K562 (cell line): ENCODE results near the gene TMEM214. TPM values are rescaled to one million over a fixed set of nuclear protein-coding genes. Genes with fewer than 3 reads are reported as not detected.

Source experiments
- ADNP ChIP-seq: fragments of 200-800 bp; sonication (Bioruptor generic); IDR thresholded peaks from 2 replicates; pipeline ENCODE4 v1.6.1; 2016; ENCODE audit warnings: missing genetic modification characterization, missing compliant biosample characterization
- ARID4B ChIP-seq: sonication (generic); formaldehyde crosslinking; IDR thresholded peaks from 2 replicates; pipeline ENCODE4 v1.8.0; 2022; ENCODE audit warnings: mild to moderate bottlenecking, missing genetic modification reagents
- CREB3 ChIP-seq: fragments of 450-650 bp; conservative IDR thresholded peaks from 2 replicates; pipeline ENCODE4 v1.6.1; 2016; ENCODE audit warnings: missing genetic modification characterization, low read depth, mild to moderate bottlenecking, missing compliant biosample characterization, moderate library complexity
- ETV1 ChIP-seq: fragments of 450-650 bp; conservative IDR thresholded peaks from 2 replicates; pipeline ENCODE4 v1.6.1; 2016; ENCODE audit warnings: missing genetic modification characterization, control low read depth, low read depth, missing compliant biosample characterization
- FOXM1 ChIP-seq, 2 experiments: fragments of 450-650 bp in 1 of 2; sonication (generic) in 1 of 2; formaldehyde crosslinking in 1 of 2; IDR thresholded peaks; 2 replicates each; pipeline versions ENCODE4 v1.6.1 to v1.9.0; 2017 to 2022; ENCODE audit warnings: low read depth in 2 of 2, mild to moderate bottlenecking in 2 of 2, missing genetic modification reagents in 1 of 2, moderate library complexity in 1 of 2
- MYNN ChIP-seq, 2 experiments: sonication (generic); formaldehyde crosslinking in 1 of 2; IDR thresholded peaks; 2 replicates each; pipeline versions ENCODE4 v1.5.0 to v1.6.1; 2016 to 2020; ENCODE audit warnings: antibody characterized with exemption in 1 of 2, missing genetic modification reagents in 1 of 2
- NKRF ChIP-seq: fragments of 450-650 bp; IDR thresholded peaks from 2 replicates; pipeline ENCODE4 v1.6.1; 2016; ENCODE audit warnings: borderline replicate concordance
- POLR3A ChIP-seq: IDR thresholded peaks from 2 replicates; pipeline ENCODE4 v1.6.1; 2011; ENCODE audit warnings: borderline replicate concordance, mild to moderate bottlenecking, moderate library complexity; ENCODE audit not compliant: insufficient read length, insufficient read depth; ENCODE audit errors: extremely low read depth
- RBM14 ChIP-seq: fragments of 200-400 bp; formaldehyde crosslinking; IDR thresholded peaks from 2 replicates; pipeline ENCODE4 v1.6.1; 2018; ENCODE audit warnings: low read depth, mild to moderate bottlenecking, low read length, moderate library complexity, borderline replicate concordance; ENCODE audit not compliant: insufficient read depth
- RFX1 ChIP-seq: fragments of 450-650 bp; IDR thresholded peaks from 2 replicates; pipeline ENCODE4 v1.6.1; 2016; ENCODE audit warnings: mild to moderate bottlenecking, moderate library complexity
- SAP30 ChIP-seq: fragments of 200-600 bp; sonication (generic); IDR thresholded peaks from 2 replicates; pipeline ENCODE4 v1.6.1; 2012; ENCODE audit warnings: borderline replicate concordance, low read depth, mild to moderate bottlenecking, moderate library complexity, low read length, control low read depth, inconsistent platforms; ENCODE audit not compliant: insufficient read depth, poor library complexity, severe bottlenecking
- TAF15 ChIP-seq: fragments of 200-400 bp; formaldehyde crosslinking; IDR thresholded peaks from 2 replicates; pipeline ENCODE4 v1.6.1; 2017; ENCODE audit warnings: mild to moderate bottlenecking, low read depth, low read length, moderate library complexity
- ZBTB9 ChIP-seq: fragments of 450-650 bp; formaldehyde crosslinking; IDR thresholded peaks from 2 replicates; pipeline ENCODE4 v1.4.0; 2020; ENCODE audit warnings: mild to moderate bottlenecking, moderate library complexity
- ZC3H4 ChIP-seq: sonication (generic); formaldehyde crosslinking; IDR thresholded peaks from 2 replicates; pipeline ENCODE4 v1.9.0; 2021; ENCODE audit warnings: missing genetic modification reagents, borderline replicate concordance
- ZKSCAN8 ChIP-seq: fragments of 200-800 bp; sonication (Bioruptor generic); IDR thresholded peaks from 2 replicates; pipeline ENCODE4 v1.6.1; 2016; ENCODE audit warnings: missing genetic modification characterization, missing compliant biosample characterization
- ZNF143 ChIP-seq: sonication (generic); formaldehyde crosslinking; IDR thresholded peaks from 2 replicates; pipeline ENCODE4 v1.9.0; 2022; ENCODE audit warnings: mild to moderate bottlenecking, missing genetic modification reagents
- ZNF274 ChIP-seq: IDR thresholded peaks from 2 replicates; pipeline ENCODE4 v1.6.1; 2011; ENCODE audit warnings: low read depth, mild to moderate bottlenecking, low read length, moderate library complexity, borderline replicate concordance
- polyA plus RNA-seq, 8 experiments: library from polyadenylated mRNA; depleted of rRNA in 4 of 8; stranded (reverse) in 5 of 8; unstranded in 3 of 8; fragments of >200 nt; fragmentation: Nextera tagmentation in 2 of 8; fragmentation: Illumina TruSeq in 1 of 8; extraction: Ambion mirVana in 2 of 8; extraction: Trizol in 1 of 8; gene quantifications; 2 replicates each; pipeline versions ENCODE4 v1.2.1 to v1.2.3, GENCODE V29; 2011 to 2014; ENCODE audit warnings: inconsistent platforms in 1 of 8, missing spikeins in 1 of 8
- total RNA-seq, 7 experiments: library from RNA; depleted of rRNA in 6 of 7; stranded (reverse); fragments of >200 nt in 6 of 7; fragmentation: Illumina TruSeq in 2 of 7; extraction: Trizol in 2 of 7; gene quantifications; 2 replicates each; pipeline versions ENCODE4 v1.2.1 to v1.2.3, GENCODE V29; 2011 to 2021; ENCODE audit warnings: low replicate concordance in 1 of 7

The TMEM214 gene
- total and polyA plus RNA-seq, 9 of the 15 experiments (the other 6 are each of a cell fraction or from before 2014, with no cell fraction given): 11.4 to 81.4 (median 44.1) TPM

- TF ChIP-seq CREB3: no peak
- no peak for TF ChIP-seq ZNF274
- no peak for TF ChIP-seq FOXM1 (IDR thresholded peaks at IDR 0.05; ENCODE audit: low read depth)
- TF ChIP-seq FOXM1 (CRISPR knock-in tag; IDR thresholded peaks at IDR 0.05; ENCODE audit: low read depth): no peak
- no peak for TF ChIP-seq ZNF143
- 0 out of 2 replicates have a peak, but pooled peaks have one; percentile 76 for TF ChIP-seq ARID4B (CRISPR knock-in tag)
- TF ChIP-seq NKRF: no peak
- TF ChIP-seq MYNN (IDR thresholded peaks at IDR 0.05): no peak
- TF ChIP-seq MYNN (CRISPR knock-in tag; IDR thresholded peaks at IDR 0.05): no peak
- no peak for TF ChIP-seq ZKSCAN8 (CRISPR knock-in tag)
- TF ChIP-seq POLR3A: no peak
- TF ChIP-seq RFX1: no peak
- TF ChIP-seq ADNP (tag): no peak
- TF ChIP-seq RBM14: no peak
- TF ChIP-seq SAP30: peak; percentile 39
- TF ChIP-seq ZC3H4: peak; percentile 46; the same call in 1 of the 2 replicates
- no peak for TF ChIP-seq TAF15
- TF ChIP-seq ZBTB9: no peak
- no peak for TF ChIP-seq ETV1 (tag)
These were observed 588 bp downstream of the TMEM214 start (continued) for GRCh38 chr2:27033253-27033852.
